HCT116 (cell line): ENCODE results near the gene UBE2E1. TPM values are rescaled to one million over a fixed set of nuclear protein-coding genes. Genes with fewer than 3 reads are reported as not detected.

Experiments used
- ATAC-seq: fragments of 200-7000 bp; cut with Tn5 transposase; 2 replicates; pipeline ENCODE4 v1.9.1; 2020; ENCODE audit warnings: mild to moderate bottlenecking, moderate library complexity
- BruUV-seq: library from RNA; stranded (reverse); fragments of 400-500 nt; replicated peaks from 2 replicates; lab custom pipeline; 2021; lab: Mats Ljungman, UMichigan
- CTCF ChIA-PET: fragments of 300-600 bp; sonication (Branson Sonifier 250); formaldehyde crosslinking; loops from one replicate; lab custom pipeline; 2021; ENCODE audit warnings: antibody characterized with exemption; lab: Charles Lee
- POLR2A ChIA-PET: fragments of 300-600, 350-600 bp; sonication (Branson Sonifier 250); formaldehyde crosslinking; loops from one replicate; lab custom pipeline; 2021; ENCODE audit warnings: antibody characterized with exemption; lab: Charles Lee
- RAD21 ChIA-PET, 2 experiments: fragments of 300-600 bp; sonication (Branson Sonifier 250); formaldehyde crosslinking; loops; one replicate each; lab custom pipeline; 2023; ENCODE audit warnings: low total read pairs in 2 of 2; ENCODE audit not compliant: uncharacterized antibody in 2 of 2, unreplicated experiment in 2 of 2, low non-redundant PET in 1 of 2; lab: Charles Lee
- DNase-seq: peaks from one replicate; pipeline ENCODE4 v3.0.0-alpha.2; 2010; ENCODE audit warnings: low read depth, low spot score
- H2AFZ ChIP-seq: fragments of 200-600 bp; shearing (Covaris generic), sonication (generic); 2 replicates; pipeline ENCODE4 v1.6.1; 2017; ENCODE audit warnings: low read depth, mixed run types, mixed read lengths, antibody characterized with exemption, low read length; ENCODE audit not compliant: poor library complexity, severe bottlenecking
- H3K27ac ChIP-seq: 2 replicates; pipeline ENCODE4 v1.5.1; 2012; ENCODE audit warnings: low read depth, low read length
- H3K27me3 ChIP-seq: fragments of 200-600 bp; sonication (generic); 2 replicates; pipeline ENCODE4 v1.6.1; 2016; ENCODE audit warnings: mixed run types, low read length, mixed read lengths; ENCODE audit not compliant: insufficient read depth
- H3K36me3 ChIP-seq, 2 experiments: fragments of 200-500 bp in 1 of 2; fragments of 200-600 bp in 1 of 2; sonication (Bioruptor generic) in 1 of 2; sonication (generic) in 1 of 2; 2 replicates each; pipeline versions ENCODE4 v1.5.1 to v1.6.1; 2014 to 2016; ENCODE audit warnings: low read length in 2 of 2, inconsistent platforms in 1 of 2, mixed read lengths in 1 of 2, mixed run types in 1 of 2; ENCODE audit not compliant: insufficient read depth in 2 of 2, control insufficient read depth in 1 of 2
- H3K4me1 ChIP-seq, 2 experiments: fragments of 200-600 bp in 1 of 2; sonication (generic) in 1 of 2; 2 replicates each; pipeline versions ENCODE4 v1.5.1 to v1.6.1; 2012 to 2017; ENCODE audit warnings: low read length in 2 of 2, inconsistent platforms in 1 of 2, mild to moderate bottlenecking in 1 of 2, mixed read lengths in 1 of 2, mixed run types in 1 of 2, moderate library complexity in 1 of 2; ENCODE audit not compliant: insufficient read depth in 2 of 2, control insufficient read depth in 1 of 2
- H3K4me2 ChIP-seq: fragments of 200-600 bp; sonication (generic); 2 replicates; pipeline ENCODE4 v1.6.1; 2017; ENCODE audit warnings: mixed run types, low read length, mixed read lengths
- H3K4me3 ChIP-seq, 2 experiments: fragments of 200-600 bp in 1 of 2; sonication (generic) in 1 of 2; replicated peaks in 1 of 2; 2 replicates each; pipeline ENCODE4 v1.5.1; 2011 to 2016; ENCODE audit warnings: low read length in 2 of 2, control low read depth in 1 of 2, low read depth in 1 of 2, mild to moderate bottlenecking in 1 of 2, mixed read lengths in 1 of 2, mixed run types in 1 of 2
- H3K79me2 ChIP-seq: fragments of 200-600 bp; sonication (generic); 2 replicates; pipeline ENCODE4 v1.6.1; 2017; ENCODE audit warnings: mild to moderate bottlenecking, mixed run types, low read length, moderate library complexity, mixed read lengths; ENCODE audit not compliant: insufficient read depth
- H3K9ac ChIP-seq: fragments of 200-600 bp; sonication (generic); 2 replicates; pipeline ENCODE4 v1.6.1; 2016; ENCODE audit warnings: low read length, mixed read lengths
- H3K9me2 ChIP-seq: fragments of 200-600 bp; sonication (generic), shearing (Covaris generic); 2 replicates; pipeline ENCODE4 v1.6.1; 2017; ENCODE audit warnings: mixed run types, mild to moderate bottlenecking, moderate library complexity; ENCODE audit not compliant: insufficient read depth
- H3K9me3 ChIP-seq, 2 experiments: fragments of 200-500 bp in 1 of 2; fragments of 200-600 bp in 1 of 2; sonication (Bioruptor generic) in 1 of 2; sonication (generic) in 1 of 2; 2 replicates each; pipeline ENCODE4 v1.6.1; 2014 to 2017; ENCODE audit warnings: low read length in 2 of 2, mixed read lengths in 2 of 2, inconsistent platforms in 1 of 2, low read depth in 1 of 2, mild to moderate bottlenecking in 1 of 2, mixed run types in 1 of 2, moderate library complexity in 1 of 2; ENCODE audit not compliant: control insufficient read depth in 1 of 2, insufficient read depth in 1 of 2
- H4K20me1 ChIP-seq: fragments of 200-600 bp; sonication (generic), shearing (Covaris generic); 2 replicates; pipeline ENCODE4 v1.6.1; 2017; ENCODE audit warnings: mixed run types, mild to moderate bottlenecking, moderate library complexity; ENCODE audit not compliant: insufficient read depth
- EGR1 ChIP-seq: IDR thresholded peaks from 2 replicates; pipeline ENCODE4 v1.6.1; 2012; ENCODE audit warnings: low read depth
- FOSL1 ChIP-seq: IDR thresholded peaks from 2 replicates; pipeline ENCODE4 v1.6.1; 2012; ENCODE audit warnings: low read depth
- MAX ChIP-seq: IDR thresholded peaks from 2 replicates; pipeline ENCODE4 v1.6.1; 2012
- POLR2A ChIP-seq: IDR thresholded peaks from 2 replicates; pipeline ENCODE4 v1.7.0; 2011; ENCODE audit warnings: borderline replicate concordance; ENCODE audit not compliant: insufficient read depth, insufficient read length; ENCODE audit errors: extremely low read depth
- SP1 ChIP-seq: IDR thresholded peaks from 2 replicates; pipeline ENCODE4 v1.6.1; 2012; ENCODE audit warnings: low read depth
- SRF ChIP-seq: IDR thresholded peaks from 2 replicates; pipeline ENCODE4 v1.6.1; 2012; ENCODE audit warnings: low read depth
- YY1 ChIP-seq: IDR thresholded peaks from 2 replicates; pipeline ENCODE4 v1.6.1; 2011; ENCODE audit warnings: low read length, low read depth, moderate library complexity, mild to moderate bottlenecking; ENCODE audit not compliant: insufficient replicate concordance; ENCODE audit errors: extremely low read depth
- ZFX ChIP-seq: fragments of 450-650 bp; IDR thresholded peaks from 2 replicates; pipeline ENCODE4 v1.6.1; 2017
- intact Hi-C: fragments of 100-400 bp; cut with micrococcal nuclease; formaldehyde crosslinking; loops from 2 replicates; pipeline ENCODE4 v1.10.0; 2022
- total RNA-seq: library from RNA; stranded (reverse); gene quantifications from one replicate; pipeline ENCODE4 v1.2.1, GENCODE V29; 2021; ENCODE audit not compliant: unreplicated experiment
- TF ChIP-seq, protein P1 (sequence below), 3 experiments: fragments of 200-600 bp in 1 of 3; sonication (generic) in 1 of 3; IDR thresholded peaks in 2 of 3; conservative IDR thresholded peaks in 1 of 3; 2 replicates each; pipeline ENCODE4 v1.5.1; 2012 to 2017; ENCODE audit warnings: low read depth in 2 of 3, low read length in 2 of 3, antibody characterized with exemption in 1 of 3, borderline replicate concordance in 1 of 3, control low read depth in 1 of 3, mild to moderate bottlenecking in 1 of 3, mixed read lengths in 1 of 3, mixed run types in 1 of 3, moderate library complexity in 1 of 3; ENCODE audit not compliant: insufficient read depth in 1 of 3
- TF ChIP-seq, protein P2 (sequence below): IDR thresholded peaks from 2 replicates; pipeline ENCODE4 v1.6.1; 2011; ENCODE audit warnings: mild to moderate bottlenecking, low read length, moderate library complexity; ENCODE audit not compliant: insufficient replicate concordance; ENCODE audit errors: extremely low read depth

Gene UBE2E1
- total RNA-seq, 1 experiment from 2014 or later = 75.1 TPM

- no peaks in the 10 kb centered on the region for H3K79me2 ChIP-seq
- H3K27me3 ChIP-seq = no peaks in the 10 kb centered on the region
- H4K20me1 ChIP-seq = no peaks in the 10 kb centered on the region
- no peak overlapping the region for H3K4me2 ChIP-seq
- ChIA-PET POLR2A (no interaction called here), RAD21 (no interaction called here), CTCF (no interaction called here)
- H3K9me3 ChIP-seq = no peaks in the 10 kb centered on the region
- no peaks in the 10 kb centered on the region for H3K4me1 ChIP-seq
- no peak overlapping the region for H3K9ac ChIP-seq
- no TSS peak for BruUV-seq
- no peak for TF ChIP-seq POLR2A
- TF ChIP-seq, protein P1, sequence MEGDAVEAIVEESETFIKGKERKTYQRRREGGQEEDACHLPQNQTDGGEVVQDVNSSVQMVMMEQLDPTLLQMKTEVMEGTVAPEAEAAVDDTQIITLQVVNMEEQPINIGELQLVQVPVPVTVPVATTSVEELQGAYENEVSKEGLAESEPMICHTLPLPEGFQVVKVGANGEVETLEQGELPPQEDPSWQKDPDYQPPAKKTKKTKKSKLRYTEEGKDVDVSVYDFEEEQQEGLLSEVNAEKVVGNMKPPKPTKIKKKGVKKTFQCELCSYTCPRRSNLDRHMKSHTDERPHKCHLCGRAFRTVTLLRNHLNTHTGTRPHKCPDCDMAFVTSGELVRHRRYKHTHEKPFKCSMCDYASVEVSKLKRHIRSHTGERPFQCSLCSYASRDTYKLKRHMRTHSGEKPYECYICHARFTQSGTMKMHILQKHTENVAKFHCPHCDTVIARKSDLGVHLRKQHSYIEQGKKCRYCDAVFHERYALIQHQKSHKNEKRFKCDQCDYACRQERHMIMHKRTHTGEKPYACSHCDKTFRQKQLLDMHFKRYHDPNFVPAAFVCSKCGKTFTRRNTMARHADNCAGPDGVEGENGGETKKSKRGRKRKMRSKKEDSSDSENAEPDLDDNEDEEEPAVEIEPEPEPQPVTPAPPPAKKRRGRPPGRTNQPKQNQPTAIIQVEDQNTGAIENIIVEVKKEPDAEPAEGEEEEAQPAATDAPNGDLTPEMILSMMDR (IDR thresholded peaks at IDR 0.05 in 2 of 3, conservative IDR thresholded peaks at IDR 0.05 in 1 of 3; ENCODE audit: borderline replicate concordance in 1 of 3, insufficient read depth in 1 of 3, low read depth in 2 of 3, low read length in 2 of 3) = no peak
- TF ChIP-seq SP1 = no peak
- ATAC-seq (no peak), DNase-seq (no peak)
- intact Hi-C loops = no loop called here
- no peak overlapping the region for H3K27ac ChIP-seq
- H3K36me3 ChIP-seq = no peaks in the 10 kb centered on the region
- no peak overlapping the region for H3K4me3 ChIP-seq
- no peaks in the 10 kb centered on the region for H3K9me2 ChIP-seq
- no peak overlapping the region for H2AFZ ChIP-seq
Measured at GRCh38 chr3:23934253-23934652, 128.5 kb downstream of the UBE2E1 start.

DNA sequence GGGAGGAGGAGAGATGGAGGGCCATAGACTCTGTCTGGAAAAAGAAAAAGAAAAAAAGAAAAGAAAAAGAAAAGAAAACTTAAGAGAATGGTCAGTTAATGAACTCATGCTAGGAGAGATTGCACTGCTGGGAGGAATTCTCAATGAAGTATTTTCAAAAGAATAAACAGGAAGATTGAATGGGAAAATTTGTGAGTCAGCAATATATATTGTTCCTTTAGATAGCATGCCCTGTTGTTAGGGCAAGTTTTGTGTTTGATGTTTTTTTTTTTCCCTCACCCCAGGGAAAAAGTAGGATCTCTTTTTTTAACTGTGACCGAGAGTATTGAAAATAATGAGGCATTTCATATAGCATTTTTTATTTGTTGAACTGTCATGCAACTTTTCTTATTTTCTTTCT is 131.5 kb downstream of the UBE2E1 start:
- no peak overlapping the region for H2AFZ ChIP-seq
- no TSS peak for BruUV-seq
- H3K4me2 ChIP-seq = no peak overlapping the region
- ChIA-PET CTCF (no interaction called here), RAD21 (no interaction called here), POLR2A (interaction anchor here (1.0 kb wide), 2 partner anchors 20 to 21 kb away, joined by 4 read pairs; partner anchors contain the start of genes NKIRAS1 and RPL15)
- no peaks in the 10 kb centered on the region for H3K9me3 ChIP-seq
- ATAC-seq = no peak
- no peaks in the 10 kb centered on the region for H3K4me1 ChIP-seq
- no peaks in the 10 kb centered on the region for H3K9me2 ChIP-seq
- no peak for DNase-seq
- H3K4me3 ChIP-seq = no peak overlapping the region
- H3K79me2 ChIP-seq = no peaks in the 10 kb centered on the region
- no peaks in the 10 kb centered on the region for H3K36me3 ChIP-seq
- no peaks in the 10 kb centered on the region for H3K27me3 ChIP-seq
- TF ChIP-seq FOSL1 (no peak), ZFX (no peak), EGR1 (no peak), MAX (no peak), YY1 (no peak), SRF (no peak)
- TF ChIP-seq, protein P2, sequence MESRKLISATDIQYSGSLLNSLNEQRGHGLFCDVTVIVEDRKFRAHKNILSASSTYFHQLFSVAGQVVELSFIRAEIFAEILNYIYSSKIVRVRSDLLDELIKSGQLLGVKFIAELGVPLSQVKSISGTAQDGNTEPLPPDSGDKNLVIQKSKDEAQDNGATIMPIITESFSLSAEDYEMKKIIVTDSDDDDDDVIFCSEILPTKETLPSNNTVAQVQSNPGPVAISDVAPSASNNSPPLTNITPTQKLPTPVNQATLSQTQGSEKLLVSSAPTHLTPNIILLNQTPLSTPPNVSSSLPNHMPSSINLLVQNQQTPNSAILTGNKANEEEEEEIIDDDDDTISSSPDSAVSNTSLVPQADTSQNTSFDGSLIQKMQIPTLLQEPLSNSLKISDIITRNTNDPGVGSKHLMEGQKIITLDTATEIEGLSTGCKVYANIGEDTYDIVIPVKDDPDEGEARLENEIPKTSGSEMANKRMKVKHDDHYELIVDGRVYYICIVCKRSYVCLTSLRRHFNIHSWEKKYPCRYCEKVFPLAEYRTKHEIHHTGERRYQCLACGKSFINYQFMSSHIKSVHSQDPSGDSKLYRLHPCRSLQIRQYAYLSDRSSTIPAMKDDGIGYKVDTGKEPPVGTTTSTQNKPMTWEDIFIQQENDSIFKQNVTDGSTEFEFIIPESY = no peak
- TF ChIP-seq, protein P1 (IDR thresholded peaks at IDR 0.05 in 2 of 3, conservative IDR thresholded peaks at IDR 0.05 in 1 of 3; ENCODE audit: borderline replicate concordance in 1 of 3, insufficient read depth in 1 of 3, low read depth in 2 of 3, low read length in 2 of 3) = no peak
- no peak overlapping the region for H3K9ac ChIP-seq
- intact Hi-C loops = no loop called here
- H3K27ac ChIP-seq = no peak overlapping the region
- no peaks in the 10 kb centered on the region for H4K20me1 ChIP-seq
